SK-N-MC (cell line): ENCODE data around the gene AGER.

Experiments used
- EZH2 ChIP-seq: fragments of 200-600 bp; sonication (generic); IDR thresholded peaks from one replicate; pipeline ENCODE4 v1.6.1; 2017; ENCODE audit warnings: antibody characterized with exemption
- FOXP2 ChIP-seq: optimal IDR thresholded peaks from 2 replicates; pipeline ENCODE3; 2011; ENCODE audit warnings: mild to moderate bottlenecking, moderate library complexity; ENCODE audit not compliant: insufficient read depth; ENCODE audit errors: extremely low read length, control extremely low read depth
- POLR2AphosphoS5 ChIP-seq: IDR thresholded peaks from 2 replicates; pipeline ENCODE4 v1.6.1; 2012; ENCODE audit warnings: mild to moderate bottlenecking, low read depth, low read length, borderline replicate concordance

GRCh38 chr6:32178547-32179440 lies 5.3 kb downstream of the AGER start:
- no peak for TF ChIP-seq EZH2
- TF ChIP-seq POLR2AphosphoS5: no peak
- no peak for TF ChIP-seq FOXP2
